Measurements from ENCODE around the gene SHTN1.

GRCh38 chr10:116910910-116911309, 94.1 kb downstream of the SHTN1 start:
- no peak for TF ChIP-seq CTCF (IDR thresholded peaks at IDR 0.05; ENCODE audit: low read depth, low read length, poor library complexity, severe bottlenecking)
- TF ChIP-seq EZH2phosphoT487 (IDR thresholded peaks at IDR 0.05; ENCODE audit: borderline replicate concordance, low read length): no peak

Measured in DOHH2 (cell line).